Mesenchymal stem cell (in vitro differentiated cells and primary cell): ENCODE measurements around the gene GRK3. TPM values are rescaled to one million over a fixed set of nuclear protein-coding genes. Genes with fewer than 3 reads are reported as not detected.
"Not testable (repeated sequence)": the region's sequence is repeated elsewhere in the genome, so short reads cannot be mapped to it uniquely, and the experiment has no call there.

Experiments used
- DNase-seq: peaks from one replicate; pipeline ENCODE4 v3.0.0-alpha.2; 2013
- H2AFZ ChIP-seq: one replicate; pipeline ENCODE4 v1.6.1; 2013; ENCODE audit warnings: low read depth, mild to moderate bottlenecking, control low read depth, inconsistent platforms, low read length, moderate library complexity
- H2AK5ac ChIP-seq: 2 replicates; pipeline ENCODE4 v1.6.1; 2013; ENCODE audit warnings: low read length, moderate library complexity, mild to moderate bottlenecking, inconsistent platforms; ENCODE audit not compliant: severe bottlenecking
- H2BK120ac ChIP-seq: one replicate; pipeline ENCODE4 v1.6.1; 2013; ENCODE audit warnings: low read depth, mild to moderate bottlenecking, inconsistent platforms, low read length, moderate library complexity
- H2BK12ac ChIP-seq, 2 experiments: one replicate each; pipeline ENCODE4 v1.6.1; 2013; ENCODE audit warnings: inconsistent platforms in 2 of 2, low read length in 2 of 2, mild to moderate bottlenecking in 2 of 2, moderate library complexity in 2 of 2, control low read depth in 1 of 2
- H2BK15ac ChIP-seq: one replicate; pipeline ENCODE4 v1.6.1; 2013; ENCODE audit warnings: mild to moderate bottlenecking, low read depth, inconsistent platforms; ENCODE audit not compliant: poor library complexity, severe bottlenecking
- H2BK5ac ChIP-seq: 2 replicates; pipeline ENCODE4 v1.6.1; 2013; ENCODE audit warnings: low read depth, mild to moderate bottlenecking, low read length, control low read depth, inconsistent platforms; ENCODE audit not compliant: poor library complexity, severe bottlenecking
- H3K14ac ChIP-seq, 2 experiments: one replicate each; pipeline ENCODE4 v1.6.1; 2013; ENCODE audit warnings: inconsistent platforms in 2 of 2, low read length in 2 of 2, control low read depth in 1 of 2, mild to moderate bottlenecking in 1 of 2, moderate library complexity in 1 of 2
- H3K18ac ChIP-seq, 2 experiments: one replicate each; pipeline ENCODE4 v1.6.1; 2013; ENCODE audit warnings: inconsistent platforms in 2 of 2, low read length in 2 of 2, control low read depth in 1 of 2, low read depth in 1 of 2, mild to moderate bottlenecking in 1 of 2
- H3K23ac ChIP-seq, 2 experiments: one replicate each; pipeline ENCODE4 v1.6.1; 2013; ENCODE audit warnings: inconsistent platforms in 2 of 2, low read length in 2 of 2, mild to moderate bottlenecking in 2 of 2, moderate library complexity in 2 of 2, control low read depth in 1 of 2
- H3K27ac ChIP-seq: 2 replicates; pipeline ENCODE4 v1.5.1; 2013; ENCODE audit warnings: mild to moderate bottlenecking, moderate library complexity, low read length, control low read depth, inconsistent platforms; ENCODE audit not compliant: poor library complexity, severe bottlenecking
- H3K27me3 ChIP-seq, 2 experiments: 2 replicates each; pipeline versions ENCODE4 v1.6.1 to v1.7.0; 2013; ENCODE audit warnings: low read length in 2 of 2, mild to moderate bottlenecking in 2 of 2, moderate library complexity in 2 of 2, control low read depth in 1 of 2, inconsistent platforms in 1 of 2; ENCODE audit not compliant: control insufficient read depth in 1 of 2, insufficient read depth in 1 of 2
- H3K36me3 ChIP-seq, 2 experiments: 2 replicates each; pipeline versions ENCODE4 v1.6.1 to v1.7.0; 2013; ENCODE audit warnings: low read length in 2 of 2, control low read depth in 1 of 2, inconsistent platforms in 1 of 2, low read depth in 1 of 2, mild to moderate bottlenecking in 1 of 2; ENCODE audit not compliant: insufficient read depth in 2 of 2, control insufficient read depth in 1 of 2
- H3K4ac ChIP-seq, 2 experiments: one replicate each; pipeline ENCODE4 v1.6.1; 2013; ENCODE audit warnings: inconsistent platforms in 2 of 2, low read length in 2 of 2, mild to moderate bottlenecking in 2 of 2, moderate library complexity in 2 of 2, control low read depth in 1 of 2, low read depth in 1 of 2
- H3K4me1 ChIP-seq: 2 replicates; pipeline ENCODE4 v1.6.1; 2013; ENCODE audit warnings: low read depth, low read length, control low read depth; ENCODE audit not compliant: control insufficient read depth, insufficient read depth
- H3K4me2 ChIP-seq: 2 replicates; pipeline ENCODE4 v1.6.1; 2013; ENCODE audit warnings: low read length, mild to moderate bottlenecking, inconsistent platforms; ENCODE audit not compliant: poor library complexity, severe bottlenecking
- H3K4me3 ChIP-seq, 2 experiments: 2 replicates each; pipeline versions ENCODE4 v1.5.1 to v1.7.0; 2013; ENCODE audit warnings: low read length in 2 of 2, mild to moderate bottlenecking in 2 of 2, control low read depth in 1 of 2, low read depth in 1 of 2; ENCODE audit not compliant: insufficient read depth in 1 of 2
- H3K79me1 ChIP-seq: replicated peaks from 2 replicates; pipeline ENCODE4 v1.6.1; 2013; ENCODE audit warnings: mild to moderate bottlenecking, control low read depth, low read length, inconsistent platforms; ENCODE audit not compliant: poor library complexity, severe bottlenecking
- H3K9ac ChIP-seq: 2 replicates; pipeline ENCODE4 v1.7.0; 2013; ENCODE audit warnings: mild to moderate bottlenecking, low read length, moderate library complexity
- H3K9me3 ChIP-seq: 2 replicates; pipeline ENCODE4 v1.7.0; 2013; ENCODE audit warnings: mild to moderate bottlenecking, low read length; ENCODE audit not compliant: control insufficient read depth
- H4K8ac ChIP-seq: one replicate; pipeline ENCODE4 v1.6.1; 2013; ENCODE audit warnings: inconsistent platforms, mild to moderate bottlenecking, low read length, moderate library complexity
- H4K91ac ChIP-seq: one replicate; pipeline ENCODE4 v1.6.1; 2013; ENCODE audit warnings: mild to moderate bottlenecking, low read length, inconsistent platforms
- WGBS: methylation state at CpG from one replicate; pipeline ENCODE4 v1.1.7; 2013; ENCODE audit warnings: mixed read lengths; 5-methylcytosine and 5-hydroxymethylcytosine counted together
- polyA plus RNA-seq, 2 experiments: library from polyadenylated mRNA; stranded (reverse); fragments of 200-250 nt; gene quantifications; one replicate each; pipeline ENCODE4 v1.2.3, GENCODE V29; 2013

The GRK3 gene
- polyA plus RNA-seq (2013, experiment 1 of 2) = 1.1 TPM
- polyA plus RNA-seq (2013, experiment 2 of 2) = 1.0 TPM

DNA sequence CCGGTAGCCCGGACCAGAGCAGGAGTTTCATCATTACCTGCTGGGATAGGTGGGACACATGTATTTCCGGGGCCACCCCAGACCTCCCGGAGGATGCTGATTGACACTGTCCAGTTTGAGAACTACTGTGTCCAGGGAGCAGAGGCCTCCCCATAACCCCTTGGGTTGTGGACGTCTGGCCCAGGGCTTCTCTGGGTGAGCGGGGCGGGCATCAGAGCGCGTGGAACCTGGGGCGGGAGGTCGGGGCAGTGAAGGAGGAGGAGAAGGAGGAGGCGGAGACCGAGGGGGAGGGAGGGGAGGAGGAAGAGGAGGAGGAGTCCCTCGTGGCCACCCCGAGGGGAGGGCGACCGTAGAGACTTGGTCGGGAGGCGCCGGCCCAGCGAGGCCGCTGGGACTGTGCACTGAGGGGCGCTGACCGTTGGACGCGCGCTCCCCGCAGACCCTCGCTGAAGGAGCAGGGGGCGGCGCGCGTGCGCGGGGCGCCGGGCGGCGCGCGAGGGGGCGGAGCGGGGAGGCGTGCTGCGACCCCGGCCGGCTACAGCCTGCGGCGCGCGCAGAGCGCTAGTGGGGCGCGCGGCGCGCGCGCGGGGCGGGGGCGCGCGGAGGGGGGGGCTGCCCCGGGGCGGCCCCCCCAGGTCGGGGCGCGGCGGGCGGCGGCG lies at the start of gene GRK3:
TSS of gene GRK3 (plus strand) at position 356 of the 659 bp plus-strand sequence. CDS start 366 bp downstream, outside the sequence.
- H2AFZ ChIP-seq = peak within 1 kb of the TSS; percentile 96
- DNase-seq = peak; percentile 57
- H2BK15ac ChIP-seq = peak within 1 kb of the TSS; percentile 52
- peak within 1 kb of the TSS in 1 of 2 experiments; percentile 99 for H3K23ac ChIP-seq
- H2AK5ac ChIP-seq = no peak within 1 kb of the TSS
- no peaks in the 10 kb centered on the region for H3K9me3 ChIP-seq
- no peaks in the 10 kb centered on the region for H3K36me3 ChIP-seq
- H3K9ac ChIP-seq = peak within 1 kb of the TSS; percentile 76
- no peak within 1 kb of the TSS for H3K14ac ChIP-seq
- H3K4ac ChIP-seq = peak within 1 kb of the TSS in 1 of 2 experiments; percentile 69
- no peaks in the 10 kb centered on the region for H3K79me1 ChIP-seq
- peak within 1 kb of the TSS; percentile 95 for H3K4me2 ChIP-seq
- peaks cover 13% of the 10 kb centered on the region for H3K4me1 ChIP-seq
- peak within 1 kb of the TSS; percentile 50 for H4K91ac ChIP-seq
- WGBS = under 1% methylated on average over 26 of the region's 73 CpGs
- peak within 1 kb of the TSS; percentile 66 to 81 for H3K4me3 ChIP-seq
- H2BK120ac ChIP-seq = peak within 1 kb of the TSS; percentile 49
- no peak within 1 kb of the TSS for H4K8ac ChIP-seq
- peaks cover 4 to 46% of the 10 kb centered on the region in 2 experiments for H3K27me3 ChIP-seq
- H2BK5ac ChIP-seq = no peak within 1 kb of the TSS
- H3K27ac ChIP-seq = no peak within 1 kb of the TSS
- peak within 1 kb of the TSS in 1 of 2 experiments; percentile 52 for H2BK12ac ChIP-seq
- H3K18ac ChIP-seq = peak within 1 kb of the TSS; percentile 76 to 86

DNA sequence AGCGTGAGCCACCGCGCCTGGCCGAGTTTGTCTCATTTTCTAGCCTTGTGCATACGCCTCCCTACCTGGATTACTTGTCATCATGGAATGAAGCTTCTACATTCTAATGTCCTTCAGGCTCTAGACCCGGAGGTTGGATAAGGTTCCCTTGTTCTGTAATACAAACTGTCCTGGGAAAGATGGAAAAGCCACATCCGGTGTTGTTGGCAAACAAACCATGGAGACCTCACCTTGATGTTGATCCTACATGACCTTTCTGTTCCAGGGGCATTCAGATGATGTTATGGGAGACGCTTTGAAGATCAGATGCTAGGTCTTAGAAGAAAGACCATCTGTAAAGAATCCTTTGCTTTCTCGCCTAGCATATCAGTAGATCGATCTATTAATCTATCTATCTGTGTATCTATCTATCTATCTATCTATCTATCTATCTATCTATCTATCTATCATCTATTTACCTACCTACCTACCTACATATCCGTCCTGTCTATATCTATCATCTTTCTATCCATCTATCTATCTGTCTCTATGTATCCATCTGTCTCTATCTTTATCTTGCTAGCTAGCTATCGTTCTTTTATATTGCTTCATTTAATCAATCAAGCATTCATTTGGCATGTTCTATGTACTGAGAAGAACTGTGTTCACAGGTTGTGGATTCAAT lies 46.3 kb upstream of the GRK3 start:
- H2AFZ ChIP-seq = no peak overlapping the region
- H2BK15ac ChIP-seq = no peak overlapping the region
- H3K36me3 ChIP-seq = no peaks in the 10 kb centered on the region
- no peaks in the 10 kb centered on the region for H3K9me3 ChIP-seq
- no peak overlapping the region for H3K23ac ChIP-seq
- no peak overlapping the region for H3K4me2 ChIP-seq
- H3K79me1 ChIP-seq = no peaks in the 10 kb centered on the region
- no peak overlapping the region for H3K9ac ChIP-seq
- no peak overlapping the region for H3K14ac ChIP-seq
- H3K27ac ChIP-seq = no peak overlapping the region
- no peaks in the 10 kb centered on the region for H3K4me1 ChIP-seq
- H4K91ac ChIP-seq = no peak overlapping the region
- H2AK5ac ChIP-seq = no peak overlapping the region
- H3K4ac ChIP-seq = no peak overlapping the region
- no peak overlapping the region for H2BK12ac ChIP-seq
- 92% methylated on average over 12 of the region's 12 CpGs for WGBS
- H2BK5ac ChIP-seq = no peak overlapping the region
- peaks cover 0 to 4% of the 10 kb centered on the region in 2 experiments for H3K27me3 ChIP-seq
- no peak overlapping the region for H4K8ac ChIP-seq
- DNase-seq = no peak
- H3K18ac ChIP-seq = no peak overlapping the region
- H2BK120ac ChIP-seq = no peak overlapping the region
- H3K4me3 ChIP-seq = no peak overlapping the region

DNA sequence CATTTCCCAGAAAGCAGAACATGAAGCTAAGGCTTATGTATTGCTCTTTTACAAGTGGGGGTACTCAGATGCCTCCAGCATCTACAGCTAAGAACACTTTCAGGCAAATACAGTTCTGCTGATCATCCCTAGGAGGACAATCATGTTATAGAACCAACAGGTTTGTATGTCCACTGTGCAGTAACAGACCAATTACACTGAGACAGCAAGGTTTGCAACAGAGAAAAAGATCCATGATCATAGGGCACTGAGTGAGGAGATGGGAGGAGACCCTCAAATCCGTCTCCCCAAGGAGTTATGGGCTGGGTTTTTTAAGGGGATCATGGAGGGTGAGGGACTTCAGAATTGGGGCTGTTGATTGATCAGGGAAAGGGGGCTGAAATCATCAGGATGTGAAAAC lies 39.1 kb upstream of the GRK3 start:
- Histone ChIP-seq H2BK5ac (no peak overlapping the region), H3K9ac (no peak overlapping the region), H4K8ac (no peak overlapping the region), H3K23ac (no peak overlapping the region), H3K36me3 (no peaks in the 10 kb centered on the region), H3K4me1 (no peaks in the 10 kb centered on the region), H3K18ac (no peak overlapping the region), H3K27ac (no peak overlapping the region), H2AFZ (no peak overlapping the region), H2BK15ac (no peak overlapping the region), H3K79me1 (no peaks in the 10 kb centered on the region), H3K9me3 (peaks cover 6% of the 10 kb centered on the region), H2BK12ac (no peak overlapping the region), H3K4ac (no peak overlapping the region), H3K27me3 (no peaks in the 10 kb centered on the region), H2AK5ac (no peak overlapping the region), H3K4me3 (no peak overlapping the region), H3K14ac (no peak overlapping the region), H4K91ac (no peak overlapping the region), H3K4me2 (no peak overlapping the region), H2BK120ac (no peak overlapping the region)
- 39% methylated on average over 1 of the region's 1 CpG for WGBS
- no peak for DNase-seq

DNA sequence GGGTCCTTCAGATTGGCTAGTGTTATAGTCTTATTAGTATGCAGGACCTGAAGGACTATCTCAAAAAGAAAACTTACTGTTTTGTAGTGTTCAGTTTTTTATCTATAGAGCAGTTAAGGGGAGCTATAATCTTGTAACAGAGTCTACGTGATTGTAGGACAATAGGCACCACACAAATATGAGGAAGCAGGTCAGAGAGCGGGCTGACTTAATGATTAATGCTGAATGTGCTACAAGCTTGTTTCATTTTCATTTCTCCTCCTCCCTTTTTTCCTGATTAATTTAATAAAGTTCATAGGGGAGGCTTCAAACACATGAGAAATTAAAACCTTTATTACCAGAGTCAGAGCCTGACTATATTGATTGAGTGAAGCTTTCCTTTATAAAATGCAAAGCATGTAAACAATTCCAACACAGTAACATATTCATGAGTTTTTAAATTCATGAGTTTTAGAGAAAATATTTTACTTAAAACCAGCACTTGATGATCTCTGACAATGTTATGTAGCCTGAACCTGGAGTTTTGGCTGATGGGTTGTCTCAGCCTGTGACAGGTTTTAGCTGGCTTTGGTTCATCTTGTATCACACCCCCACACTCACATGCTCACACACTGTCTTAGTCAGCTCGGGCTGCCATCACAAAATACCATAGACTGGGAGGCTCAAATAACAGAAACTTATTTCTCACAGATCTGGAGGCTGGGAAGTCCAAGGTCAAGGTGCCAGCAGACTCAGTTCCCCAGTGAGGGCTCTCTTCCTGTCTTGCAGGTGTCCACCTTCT lies 38.5 kb upstream of the GRK3 start:
- H3K23ac ChIP-seq, H3K79me1 ChIP-seq, H3K14ac ChIP-seq, H2AK5ac ChIP-seq, H3K18ac ChIP-seq, H2BK15ac ChIP-seq, H2BK12ac ChIP-seq, H2AFZ ChIP-seq, H2BK120ac ChIP-seq, H3K9ac ChIP-seq, H3K36me3 ChIP-seq, H3K4me1 ChIP-seq, H2BK5ac ChIP-seq, H3K27me3 ChIP-seq, H3K4me3 ChIP-seq, DNase-seq, H4K8ac ChIP-seq, H4K91ac ChIP-seq, H3K9me3 ChIP-seq, H3K4ac ChIP-seq, H3K27ac ChIP-seq, H3K4me2 ChIP-seq: not testable (repeated sequence)
- 75% methylated on average over 1 of the region's 3 CpGs for WGBS
